AG08395 (cell line): ENCODE results near the gene HEBP1.

Experiments used
- DNase-seq: peaks from one replicate; pipeline ENCODE4 v3.0.0; 2012; ENCODE audit warnings: mixed read lengths, low spot score

Gene HEBP1

GRCh38 chr12:13023811-13024530, 23.9 kb upstream of the HEBP1 start:
- DNase-seq: peak; percentile 58

- no peak for DNase-seq
Observed at GRCh38 chr12:13022851-13023271, 22.8 kb upstream of the HEBP1 start.

DNA sequence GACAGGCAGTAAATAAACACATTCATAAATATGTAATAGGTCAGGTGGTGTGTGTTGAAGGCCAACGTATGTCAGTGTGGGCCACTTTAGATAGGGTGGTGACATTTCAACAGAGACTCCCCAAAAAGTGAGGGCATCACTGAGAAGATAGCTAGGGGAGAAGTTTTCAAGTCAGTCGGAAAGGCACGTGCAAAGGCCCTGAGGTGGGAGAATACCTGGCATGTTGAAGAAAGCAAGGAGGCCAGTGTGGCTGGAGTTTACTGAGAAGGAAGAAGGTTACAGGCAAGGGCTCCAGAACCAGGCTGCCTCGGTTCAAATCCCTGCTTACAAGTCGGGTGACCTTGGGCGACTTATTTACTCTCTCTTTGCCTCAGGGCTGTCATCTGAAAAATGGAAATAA, 11.0 kb upstream of the HEBP1 start:
- DNase-seq: no peak

GRCh38 chr12:13008741-13009380, 8.8 kb upstream of the HEBP1 start:
- DNase-seq: peak; percentile 15

GRCh38 chr12:13007496-13008233, 7.6 kb upstream of the HEBP1 start:
- DNase-seq: no peak

DNA sequence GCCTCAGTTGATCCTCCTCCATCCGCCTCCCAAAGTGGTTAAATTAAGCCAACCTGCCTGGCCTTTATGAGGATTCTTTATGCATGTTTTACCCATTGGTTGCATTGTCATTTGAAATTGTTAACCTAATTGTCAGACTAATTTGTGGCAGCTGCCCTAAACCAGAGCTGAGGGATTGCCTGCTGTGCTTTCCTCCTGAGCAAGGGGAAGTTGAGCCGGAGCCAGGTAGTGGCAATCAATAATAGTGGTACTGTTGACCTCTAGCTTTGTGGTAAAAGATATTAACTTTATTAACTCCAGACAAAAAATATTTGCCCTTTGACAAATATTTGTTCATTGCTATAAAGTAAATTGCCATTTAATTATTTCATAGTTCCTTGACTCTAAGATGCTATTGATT, 5.6 kb upstream of the HEBP1 start:
- DNase-seq: no peak

GRCh38 chr12:13004986-13005385, 4.9 kb upstream of the HEBP1 start:
- no peak for DNase-seq

DNA sequence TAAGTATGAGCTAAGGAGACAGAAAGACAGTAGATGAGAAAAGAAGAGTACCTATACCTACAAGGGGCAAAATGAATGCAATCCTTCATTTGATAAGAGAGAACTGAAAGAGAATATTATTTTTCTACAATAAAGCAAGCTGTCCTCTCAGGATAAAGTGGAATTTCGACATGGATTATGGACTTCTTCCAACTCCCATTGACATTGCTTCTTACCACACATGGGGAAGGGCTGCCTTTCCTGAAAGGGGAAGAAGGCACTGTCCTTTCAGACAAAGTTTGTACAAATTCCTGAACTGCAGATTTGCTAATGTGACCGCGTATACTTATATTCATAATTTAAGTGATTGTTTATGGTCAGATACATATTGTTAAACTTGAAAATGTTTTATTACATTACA, 4.3 kb upstream of the HEBP1 start:
- DNase-seq: no peak

DNA sequence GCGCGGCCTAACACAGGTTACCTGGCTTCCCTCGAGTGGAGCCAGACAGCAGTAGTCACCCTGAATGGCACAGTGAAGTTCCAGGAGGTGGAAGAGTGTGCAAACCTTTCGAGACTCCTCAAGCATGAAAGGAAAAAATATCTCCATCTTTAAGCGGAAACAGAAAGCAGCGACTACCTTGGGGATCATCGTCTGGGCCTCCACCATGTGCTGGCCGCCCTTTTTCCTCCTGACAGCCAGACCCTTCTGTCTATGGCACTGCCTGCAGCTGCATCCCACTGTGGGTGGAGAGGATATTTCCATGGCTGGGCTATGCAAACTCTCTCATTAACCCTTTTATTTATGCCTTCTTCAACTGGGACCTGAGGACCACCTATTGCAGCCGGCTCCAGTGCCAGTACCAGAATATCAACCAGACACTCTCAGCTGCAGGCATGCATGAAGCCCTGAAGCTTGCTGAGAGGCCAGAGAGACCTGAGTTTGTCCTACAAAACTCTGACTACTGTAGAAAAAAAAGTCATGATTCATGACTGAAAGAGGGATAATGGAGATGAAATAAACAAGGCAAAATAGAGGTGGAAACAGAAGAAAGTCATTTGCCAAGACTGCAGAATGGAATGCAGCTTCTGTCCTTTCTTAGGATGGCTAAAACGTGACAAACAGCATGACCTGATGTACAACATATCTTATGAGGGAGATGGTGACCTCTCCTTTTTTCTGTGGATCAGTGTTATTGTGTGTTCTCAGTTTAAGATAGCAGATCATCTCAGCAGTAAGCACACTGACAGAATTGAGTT, 2.4 kb upstream of the HEBP1 start:
- no peak for DNase-seq

GRCh38 chr12:13001775-13002040, 1.6 kb upstream of the HEBP1 start:
- DNase-seq: no peak

GRCh38 chr12:13000925-13001774, 1.1 kb upstream of the HEBP1 start:
- DNase-seq: peak; percentile 71

- peak; percentile 37 for DNase-seq
Observed at GRCh38 chr12:13000616-13000924, 505 bp upstream of the HEBP1 start.

GRCh38 chr12:12999271-12999958, 650 bp downstream of the HEBP1 start:
- DNase-seq: peak; percentile 13

GRCh38 chr12:12998248-12998647, 1.8 kb downstream of the HEBP1 start:
- no peak for DNase-seq

GRCh38 chr12:12997734-12998133, 2.3 kb downstream of the HEBP1 start:
- no peak for DNase-seq

- DNase-seq: no peak
Observed at GRCh38 chr12:12997156-12997555, 2.9 kb downstream of the HEBP1 start.

GRCh38 chr12:12996209-12996608, 3.9 kb downstream of the HEBP1 start:
- DNase-seq: no peak

GRCh38 chr12:12995088-12995487, 5.0 kb downstream of the HEBP1 start:
- no peak for DNase-seq

GRCh38 chr12:12993367-12993766, 6.7 kb downstream of the HEBP1 start:
- no peak for DNase-seq

DNA sequence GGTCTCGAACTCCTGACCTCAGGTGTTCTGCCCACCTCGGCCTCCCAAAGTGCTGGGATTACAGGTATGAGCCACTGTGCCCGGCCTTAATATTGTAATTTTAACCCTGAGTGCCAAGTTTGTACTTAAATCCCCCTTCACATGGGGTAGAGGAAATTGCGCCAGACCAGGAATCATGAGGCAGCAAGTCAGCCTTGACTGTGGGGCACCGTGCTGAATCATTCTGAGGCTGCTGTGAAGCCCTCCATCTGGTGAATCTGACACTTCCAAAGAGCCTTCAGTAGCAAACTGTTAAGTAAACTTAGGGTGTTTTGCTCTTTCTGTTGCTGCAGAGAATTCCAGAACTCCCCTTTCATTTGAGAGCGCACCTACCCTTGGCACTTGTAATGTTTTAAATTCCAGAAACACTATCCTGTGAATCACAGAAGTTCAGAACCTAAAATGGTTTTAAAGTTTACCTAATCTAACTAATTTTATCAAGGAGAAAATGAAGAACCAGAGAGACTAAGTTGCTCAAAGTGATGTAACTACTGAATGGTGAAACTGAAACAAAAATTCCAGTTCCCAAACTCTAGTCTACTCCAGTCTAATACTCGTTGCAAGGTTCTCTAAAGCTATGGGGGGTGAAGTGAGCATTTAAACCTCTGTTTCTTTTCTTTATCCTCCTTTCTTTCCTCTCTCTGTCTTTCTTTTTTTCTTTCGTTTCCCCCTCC, 7.5 kb downstream of the HEBP1 start:
- DNase-seq: peak; percentile 68
